Activated CD8-positive, alpha-beta T cell treated with anti-CD3 and anti-CD28 coated beads for 36 hours (primary cell): ENCODE results near the gene STEAP3. TPM values are rescaled to one million over a fixed set of nuclear protein-coding genes. Genes with fewer than 3 reads are reported as not detected.

Experiments used
- ATAC-seq: fragments of 200-7000 bp; cut with Tn5 transposase; one replicate; pipeline ENCODE4 v1.10.0; 2021; ENCODE audit warnings: mild to moderate bottlenecking, moderate library complexity
- CTCF ChIA-PET: fragments of 350-600 bp; sonication (Branson Sonifier 250); formaldehyde crosslinking; loops from one replicate; lab custom pipeline; 2021; ENCODE audit warnings: antibody characterized with exemption; lab: Charles Lee
- POLR2A ChIA-PET: fragments of 350-600 bp; sonication (Branson Sonifier 250); formaldehyde crosslinking; loops from one replicate; lab custom pipeline; 2021; ENCODE audit warnings: antibody characterized with exemption; lab: Charles Lee
- DNase-seq: peaks from one replicate; pipeline ENCODE4 v3.0.0-alpha.2; 2020
- H3K27ac Mint-ChIP-seq: one replicate; pipeline ENCODE4 v1.8.0; 2021; ENCODE audit warnings: mild to moderate bottlenecking, mixed read lengths
- H3K27me3 Mint-ChIP-seq: one replicate; pipeline ENCODE4 v1.8.0; 2021; ENCODE audit warnings: mixed read lengths
- H3K36me3 Mint-ChIP-seq: one replicate; pipeline ENCODE4 v1.8.0; 2021; ENCODE audit warnings: low read depth, mixed read lengths
- H3K4me1 Mint-ChIP-seq: one replicate; pipeline ENCODE4 v1.8.0; 2021; ENCODE audit warnings: low read depth, mixed read lengths
- H3K4me3 Mint-ChIP-seq: one replicate; pipeline ENCODE4 v1.8.0; 2021; ENCODE audit warnings: mild to moderate bottlenecking, moderate library complexity, mixed read lengths
- H3K9me3 Mint-ChIP-seq: one replicate; pipeline ENCODE4 v1.8.0; 2021; ENCODE audit warnings: mixed read lengths
- CTCF ChIP-seq: fragments of 200-600 bp; IDR thresholded peaks from one replicate; pipeline ENCODE4 v1.8.0; 2022; ENCODE audit warnings: antibody characterized with exemption, mild to moderate bottlenecking
- intact Hi-C: fragments of 100-400 bp; cut with micrococcal nuclease; formaldehyde crosslinking; loops from one replicate; pipeline ENCODE4 v1.10.0; 2022
- total RNA-seq, 2 experiments: library from RNA; stranded (reverse); gene quantifications; one replicate each; pipeline ENCODE4 v1.2.3, GENCODE V29; 2021

Gene STEAP3
- total RNA-seq, 2 experiments from 2014 or later: 0.18 to 0.34 TPM

GRCh38 chr2:119180892-119181291, 42.7 kb upstream of the STEAP3 start:
- no peak overlapping the region for H3K27ac Mint-ChIP-seq
- POLR2A ChIA-PET: no interaction called here
- no peaks in the 10 kb centered on the region for H3K36me3 Mint-ChIP-seq
- intact Hi-C loops: no loop called here
- no peak overlapping the region for H3K4me3 Mint-ChIP-seq
- TF ChIP-seq CTCF: no peak
- CTCF ChIA-PET: no interaction called here
- DNase-seq (no peak), ATAC-seq (no peak)
- H3K4me1 Mint-ChIP-seq: no peaks in the 10 kb centered on the region
- no peaks in the 10 kb centered on the region for H3K27me3 Mint-ChIP-seq
- no peaks in the 10 kb centered on the region for H3K9me3 Mint-ChIP-seq

GRCh38 chr2:119181391-119181790, 42.2 kb upstream of the STEAP3 start:
- Mint-ChIP-seq H3K9me3 (no peaks in the 10 kb centered on the region), H3K27ac (no peak overlapping the region), H3K4me3 (no peak overlapping the region), H3K36me3 (no peaks in the 10 kb centered on the region), H3K4me1 (no peaks in the 10 kb centered on the region), H3K27me3 (no peaks in the 10 kb centered on the region)
- no peak for ATAC-seq
- CTCF ChIA-PET: no interaction called here
- POLR2A ChIA-PET: no interaction called here
- intact Hi-C loops: no loop called here
- no peak for DNase-seq
- TF ChIP-seq CTCF: no peak

- ATAC-seq (no peak), DNase-seq (no peak)
- H3K9me3 Mint-ChIP-seq: no peaks in the 10 kb centered on the region
- intact Hi-C loops: no loop called here
- no peak overlapping the region for H3K27ac Mint-ChIP-seq
- H3K4me1 Mint-ChIP-seq: no peaks in the 10 kb centered on the region
- TF ChIP-seq CTCF: no peak
- H3K4me3 Mint-ChIP-seq: no peak overlapping the region
- H3K27me3 Mint-ChIP-seq: no peaks in the 10 kb centered on the region
- ChIA-PET CTCF (no interaction called here), POLR2A (no interaction called here)
- no peaks in the 10 kb centered on the region for H3K36me3 Mint-ChIP-seq
These were observed 41.7 kb upstream of the STEAP3 start for GRCh38 chr2:119181791-119182445.

GRCh38 chr2:119184512-119184911, 39.1 kb upstream of the STEAP3 start:
- DNase-seq: no peak
- ChIA-PET POLR2A (interaction anchor here (0.6 kb wide), 1 partner anchor 33 kb away, joined by 3 read pairs; no protein-coding TSS in a partner anchor), CTCF (no interaction called here)
- H3K27ac Mint-ChIP-seq: no peak overlapping the region
- intact Hi-C loops: no loop called here
- H3K4me1 Mint-ChIP-seq: no peaks in the 10 kb centered on the region
- no peak for ATAC-seq
- peaks cover under 1% of the 10 kb centered on the region for H3K27me3 Mint-ChIP-seq
- H3K36me3 Mint-ChIP-seq: no peaks in the 10 kb centered on the region
- H3K9me3 Mint-ChIP-seq: no peaks in the 10 kb centered on the region
- TF ChIP-seq CTCF: no peak
- no peak overlapping the region for H3K4me3 Mint-ChIP-seq

- POLR2A ChIA-PET: no interaction called here
- CTCF ChIA-PET: no interaction called here
- Mint-ChIP-seq H3K4me3 (no peak overlapping the region), H3K9me3 (no peaks in the 10 kb centered on the region), H3K27ac (no peak overlapping the region), H3K27me3 (peaks cover 7% of the 10 kb centered on the region), H3K36me3 (no peaks in the 10 kb centered on the region), H3K4me1 (no peaks in the 10 kb centered on the region)
- DNase-seq: no peak
- TF ChIP-seq CTCF: no peak
- no peak for ATAC-seq
- intact Hi-C loops: no loop called here
These were observed 33.1 kb upstream of the STEAP3 start for GRCh38 chr2:119190321-119191111.
